H1 (cell line): Measurements from ENCODE around the gene TUT7. TPM values are rescaled to one million over a fixed set of nuclear protein-coding genes. Genes with fewer than 3 reads are reported as not detected.

Experiments used
- CHD2 ChIP-seq: IDR thresholded peaks from 2 replicates; pipeline ENCODE4 v1.6.1; 2012; ENCODE audit warnings: low read length, improper control_type of control experiment
- CHD7 ChIP-seq: fragments of 300-600 bp; sonication (generic); IDR thresholded peaks from 2 replicates; pipeline ENCODE4 v1.7.1; 2012; ENCODE audit warnings: low read length, moderate library complexity, mild to moderate bottlenecking, inconsistent platforms; ENCODE audit not compliant: insufficient replicate concordance
- SIRT6 ChIP-seq: IDR thresholded peaks from one replicate; pipeline ENCODE4 v1.7.1; 2012; ENCODE audit warnings: low read length, inconsistent platforms
- polyA plus RNA-seq, 7 experiments: library from polyadenylated mRNA; depleted of rRNA in 3 of 7; stranded (reverse) in 5 of 7; unstranded in 2 of 7; fragments of >200 nt in 5 of 7; fragments of 200-250 nt in 2 of 7; gene quantifications; 1 replicate in 5 of 7; 2 replicates in 1 of 7; 4 replicates in 1 of 7; pipeline versions ENCODE4 v1.2.1 to v1.2.3, GENCODE V29; 2011 to 2013; ENCODE audit warnings: missing spikeins in 2 of 7, mixed read lengths in 2 of 7
- total RNA-seq: library from RNA; stranded (reverse); fragmentation: NEBNext Ultra II Directional; extraction: Animal tissue kit (Norgen Biotek cat#: 25700); gene quantifications from 2 replicates; pipeline ENCODE4 v1.2.1, GENCODE V29; 2021

Gene TUT7
- total and polyA plus RNA-seq, 2 of the 8 experiments (the other 6 are each of a cell fraction or from before 2014, with no cell fraction given), result 4.8 to 19.3 TPM

GRCh38 chr9:86369810-86370209 lies 15.6 kb upstream of the TUT7 start (continued):
- TF ChIP-seq CHD7 (no peak), CHD2 (no peak), SIRT6 (no peak)
- TF ChIP-seq, all 59 proteins: peak for 0
